H1 (cell line): ENCODE data around the gene KRT85. TPM values are rescaled to one million over a fixed set of nuclear protein-coding genes. Genes with fewer than 3 reads are reported as not detected.

Source experiments
- GABPA ChIP-seq: IDR thresholded peaks from 2 replicates; pipeline ENCODE4 v1.6.1; 2011; ENCODE audit warnings: mild to moderate bottlenecking, low read length, moderate library complexity, borderline replicate concordance; ENCODE audit not compliant: insufficient read depth
- KDM1A ChIP-seq: fragments of 200-600, 300-600 bp; sonication (generic); IDR thresholded peaks from 2 replicates; pipeline ENCODE4 v1.7.1; 2016; ENCODE audit warnings: mild to moderate bottlenecking, low read length, borderline replicate concordance
- NANOG ChIP-seq: IDR thresholded peaks from 2 replicates; pipeline ENCODE4 v1.6.1; 2011; ENCODE audit warnings: low read length, low read depth, mild to moderate bottlenecking, inconsistent platforms; ENCODE audit not compliant: insufficient read depth, poor library complexity, severe bottlenecking
- POLR2A ChIP-seq, 2 experiments: IDR thresholded peaks; 1 replicate in 1 of 2; 2 replicates in 1 of 2; pipeline ENCODE4 v1.6.1; 2011; ENCODE audit warnings: low read depth in 2 of 2, low read length in 2 of 2, mild to moderate bottlenecking in 2 of 2; ENCODE audit errors: control extremely low read depth in 1 of 2
- RFX5 ChIP-seq: IDR thresholded peaks from 2 replicates; pipeline ENCODE4 v1.6.1; 2011; ENCODE audit warnings: low read depth, low read length, improper control_type of control experiment, borderline replicate concordance
- YY1 ChIP-seq: IDR thresholded peaks from 2 replicates; pipeline ENCODE4 v1.6.1; 2011; ENCODE audit warnings: low read depth, mild to moderate bottlenecking, low read length
- polyA plus RNA-seq, 7 experiments: library from polyadenylated mRNA; depleted of rRNA in 3 of 7; stranded (reverse) in 5 of 7; unstranded in 2 of 7; fragments of >200 nt in 5 of 7; fragments of 200-250 nt in 2 of 7; gene quantifications; 1 replicate in 5 of 7; 2 replicates in 1 of 7; 4 replicates in 1 of 7; pipeline versions ENCODE4 v1.2.1 to v1.2.3, GENCODE V29; 2011 to 2013; ENCODE audit warnings: missing spikeins in 2 of 7, mixed read lengths in 2 of 7
- total RNA-seq: library from RNA; stranded (reverse); fragmentation: NEBNext Ultra II Directional; extraction: Animal tissue kit (Norgen Biotek cat#: 25700); gene quantifications from 2 replicates; pipeline ENCODE4 v1.2.1, GENCODE V29; 2021

Gene KRT85
- total and polyA plus RNA-seq, 2 of the 8 experiments (the other 6 are each of a cell fraction or from before 2014, with no cell fraction given), result not detected

DNA sequence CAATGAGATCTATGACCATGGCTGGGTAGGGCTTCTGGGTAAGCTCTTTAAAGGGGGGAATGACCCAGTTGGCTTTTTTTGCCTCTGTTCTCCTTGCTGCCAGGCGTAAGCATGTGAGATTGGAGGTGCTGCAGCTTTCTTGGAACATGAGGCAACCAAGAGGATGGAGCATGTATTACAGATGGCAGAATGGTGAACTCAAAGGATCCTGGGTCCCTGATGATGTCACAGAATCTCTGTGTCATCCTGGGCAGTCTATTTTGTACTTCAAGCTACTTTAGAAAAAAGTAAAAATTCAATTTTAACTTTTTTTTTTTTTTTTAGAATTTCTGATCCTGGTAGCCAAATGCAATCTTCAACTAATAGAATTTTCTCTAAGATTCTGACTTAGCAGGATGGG lies 30.9 kb upstream of the KRT85 start (continued):
- TF ChIP-seq POLR2A (IDR thresholded peaks at IDR 0.05; ENCODE audit: control extremely low read depth in 1 of 2, low read depth in 2 of 2, low read length in 2 of 2) (no peak), NANOG (no peak), YY1 (no peak), KDM1A (no peak), GABPA (no peak), RFX5 (no peak)
- TF ChIP-seq, all 59 proteins: peak for 0
